ENCODE data around the gene USP31.

DNA sequence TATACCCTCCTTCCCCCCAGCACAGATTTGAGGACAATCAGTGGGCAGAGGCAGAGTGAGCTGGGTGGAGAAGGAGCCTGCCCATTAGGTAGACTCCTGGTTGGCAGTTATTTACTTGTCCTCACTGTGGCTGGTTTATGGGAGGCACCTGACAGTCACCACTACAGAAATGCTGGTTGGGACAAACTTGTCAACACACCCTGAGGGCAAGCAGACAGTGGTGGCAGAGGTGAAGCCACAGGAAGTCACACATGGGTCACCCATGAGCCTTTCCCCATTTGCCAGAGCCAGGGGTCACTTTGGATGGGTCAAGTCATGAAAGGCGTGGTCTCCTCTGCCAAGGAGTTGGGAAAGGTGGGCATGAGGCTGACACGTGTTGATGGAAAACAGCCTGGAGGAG is 39.7 kb upstream of the USP31 start:
- no peak for TF ChIP-seq TCF12 (IDR thresholded peaks at IDR 0.05; ENCODE audit: low read depth)
- no peak for TF ChIP-seq CEBPB (IDR thresholded peaks at IDR 0.05)
- TF ChIP-seq, protein P1, sequence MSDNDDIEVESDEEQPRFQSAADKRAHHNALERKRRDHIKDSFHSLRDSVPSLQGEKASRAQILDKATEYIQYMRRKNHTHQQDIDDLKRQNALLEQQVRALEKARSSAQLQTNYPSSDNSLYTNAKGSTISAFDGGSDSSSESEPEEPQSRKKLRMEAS (IDR thresholded peaks at IDR 0.05), result no peak
- TF ChIP-seq, protein P2, sequence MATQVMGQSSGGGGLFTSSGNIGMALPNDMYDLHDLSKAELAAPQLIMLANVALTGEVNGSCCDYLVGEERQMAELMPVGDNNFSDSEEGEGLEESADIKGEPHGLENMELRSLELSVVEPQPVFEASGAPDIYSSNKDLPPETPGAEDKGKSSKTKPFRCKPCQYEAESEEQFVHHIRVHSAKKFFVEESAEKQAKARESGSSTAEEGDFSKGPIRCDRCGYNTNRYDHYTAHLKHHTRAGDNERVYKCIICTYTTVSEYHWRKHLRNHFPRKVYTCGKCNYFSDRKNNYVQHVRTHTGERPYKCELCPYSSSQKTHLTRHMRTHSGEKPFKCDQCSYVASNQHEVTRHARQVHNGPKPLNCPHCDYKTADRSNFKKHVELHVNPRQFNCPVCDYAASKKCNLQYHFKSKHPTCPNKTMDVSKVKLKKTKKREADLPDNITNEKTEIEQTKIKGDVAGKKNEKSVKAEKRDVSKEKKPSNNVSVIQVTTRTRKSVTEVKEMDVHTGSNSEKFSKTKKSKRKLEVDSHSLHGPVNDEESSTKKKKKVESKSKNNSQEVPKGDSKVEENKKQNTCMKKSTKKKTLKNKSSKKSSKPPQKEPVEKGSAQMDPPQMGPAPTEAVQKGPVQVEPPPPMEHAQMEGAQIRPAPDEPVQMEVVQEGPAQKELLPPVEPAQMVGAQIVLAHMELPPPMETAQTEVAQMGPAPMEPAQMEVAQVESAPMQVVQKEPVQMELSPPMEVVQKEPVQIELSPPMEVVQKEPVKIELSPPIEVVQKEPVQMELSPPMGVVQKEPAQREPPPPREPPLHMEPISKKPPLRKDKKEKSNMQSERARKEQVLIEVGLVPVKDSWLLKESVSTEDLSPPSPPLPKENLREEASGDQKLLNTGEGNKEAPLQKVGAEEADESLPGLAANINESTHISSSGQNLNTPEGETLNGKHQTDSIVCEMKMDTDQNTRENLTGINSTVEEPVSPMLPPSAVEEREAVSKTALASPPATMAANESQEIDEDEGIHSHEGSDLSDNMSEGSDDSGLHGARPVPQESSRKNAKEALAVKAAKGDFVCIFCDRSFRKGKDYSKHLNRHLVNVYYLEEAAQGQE (IDR thresholded peaks at IDR 0.05; ENCODE audit: low read depth), result no peak
- TF ChIP-seq RAD21 (IDR thresholded peaks at IDR 0.05; ENCODE audit: low read depth), result no peak
- no peak for TF ChIP-seq FOXM1 (IDR thresholded peaks at IDR 0.05; ENCODE audit: borderline replicate concordance, low read depth)
- TF ChIP-seq TAF1 (IDR thresholded peaks at IDR 0.05; ENCODE audit: low read depth), result no peak
- TF ChIP-seq EP300 (IDR thresholded peaks at IDR 0.05; ENCODE audit: borderline replicate concordance), result no peak
- no peak for TF ChIP-seq EGR1 (IDR thresholded peaks at IDR 0.05)
- TF ChIP-seq CREB1 (IDR thresholded peaks at IDR 0.05; ENCODE audit: low read depth), result no peak
- TF ChIP-seq YY1 (IDR thresholded peaks at IDR 0.05; ENCODE audit: low read depth), result no peak
- TF ChIP-seq TEAD4 (IDR thresholded peaks at IDR 0.05), result no peak
- TF ChIP-seq, protein P3, sequence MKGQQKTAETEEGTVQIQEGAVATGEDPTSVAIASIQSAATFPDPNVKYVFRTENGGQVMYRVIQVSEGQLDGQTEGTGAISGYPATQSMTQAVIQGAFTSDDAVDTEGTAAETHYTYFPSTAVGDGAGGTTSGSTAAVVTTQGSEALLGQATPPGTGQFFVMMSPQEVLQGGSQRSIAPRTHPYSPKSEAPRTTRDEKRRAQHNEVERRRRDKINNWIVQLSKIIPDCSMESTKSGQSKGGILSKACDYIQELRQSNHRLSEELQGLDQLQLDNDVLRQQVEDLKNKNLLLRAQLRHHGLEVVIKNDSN (IDR thresholded peaks at IDR 0.05), result no peak
